NT2/D1 (cell line): ENCODE results near the gene RIPPLY2.
"Not testable (repeated sequence)": the region's sequence is repeated elsewhere in the genome, so short reads cannot be mapped to it uniquely, and the experiment has no call there.

Experiments used
- DNase-seq: peaks from one replicate; pipeline ENCODE4 v3.0.0-alpha.2; 2011; ENCODE audit warnings: low read depth, low spot score
- H3K27me3 ChIP-seq: 2 replicates; pipeline ENCODE4 v1.6.0; 2011; ENCODE audit warnings: mild to moderate bottlenecking; ENCODE audit not compliant: insufficient read length, insufficient read depth
- H3K36me3 ChIP-seq: 2 replicates; pipeline ENCODE4 v1.6.1; 2011; ENCODE audit warnings: mild to moderate bottlenecking, low read length, mixed read lengths; ENCODE audit not compliant: insufficient read depth, insufficient read length
- H3K4me1 ChIP-seq: 2 replicates; pipeline ENCODE4 v1.5.1; 2011; ENCODE audit not compliant: insufficient read depth, insufficient read length
- H3K4me3 ChIP-seq: 2 replicates; pipeline ENCODE4 v1.5.1; 2011; ENCODE audit warnings: low read depth; ENCODE audit not compliant: insufficient read length
- H3K9ac ChIP-seq: 2 replicates; pipeline ENCODE4 v1.6.0; 2011; ENCODE audit warnings: low read depth; ENCODE audit not compliant: insufficient read length
- H3K9me3 ChIP-seq: 2 replicates; pipeline ENCODE4 v1.5.1; 2011; ENCODE audit warnings: mild to moderate bottlenecking, low read length; ENCODE audit not compliant: insufficient read depth
- SUZ12 ChIP-seq: IDR thresholded peaks from 2 replicates; pipeline ENCODE4 v1.6.1; 2011; ENCODE audit not compliant: insufficient read length, insufficient read depth; ENCODE audit errors: extremely low read depth
- YY1 ChIP-seq: IDR thresholded peaks from 2 replicates; pipeline ENCODE4 v1.6.1; 2011; ENCODE audit not compliant: insufficient read length, insufficient read depth
- ZNF274 ChIP-seq: IDR thresholded peaks from 2 replicates; pipeline ENCODE4 v1.6.1; 2011; ENCODE audit warnings: mild to moderate bottlenecking, low read depth, low read length

The RIPPLY2 gene

DNA sequence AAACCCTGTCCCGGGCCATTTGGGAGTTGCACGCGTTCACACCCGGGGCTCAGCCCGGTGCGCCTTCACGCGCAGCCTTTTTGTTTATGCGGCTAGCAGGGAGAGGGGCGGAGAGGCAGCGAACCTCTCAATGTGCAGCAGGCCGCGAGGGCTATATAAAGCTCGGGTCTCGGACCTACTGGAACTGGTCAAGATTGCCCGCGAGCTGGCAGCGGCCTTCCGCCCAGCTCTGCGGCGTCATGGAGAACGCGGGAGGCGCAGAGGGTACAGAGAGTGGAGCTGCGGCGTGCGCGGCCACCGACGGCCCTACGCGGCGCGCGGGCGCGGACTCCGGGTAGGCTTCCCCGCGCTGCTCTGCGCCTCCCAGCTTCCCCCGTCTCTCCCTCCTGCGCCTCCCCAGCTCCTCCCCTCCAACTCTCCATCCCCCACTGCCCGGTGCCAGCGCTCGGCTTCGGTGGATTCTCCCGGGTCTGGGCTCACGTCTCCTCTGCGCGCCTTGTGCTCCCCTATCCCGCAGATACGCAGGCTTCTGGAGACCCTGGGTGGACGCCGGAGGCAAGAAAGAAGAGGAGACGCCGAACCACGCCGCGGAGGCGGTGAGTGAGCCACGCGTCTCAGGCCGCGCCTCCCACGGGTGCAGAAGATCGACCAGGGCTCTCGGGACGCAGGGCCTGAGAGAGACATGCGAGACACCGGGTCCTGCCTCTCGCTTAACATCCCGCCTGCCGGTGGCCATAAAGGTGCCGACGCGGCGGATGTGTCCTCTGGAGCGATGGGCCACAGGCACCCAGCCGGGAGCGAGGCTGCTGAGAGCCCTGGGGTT, at the start of gene RIPPLY2:
Gene RIPPLY2 (plus strand): TSS at position 183 of the 823 bp plus-strand sequence. CDS start 57 bp downstream, at position 240.
- H3K27me3 ChIP-seq = peaks cover 43% of the 10 kb centered on the region
- peak within 1 kb of the TSS; percentile 70 for H3K4me3 ChIP-seq
- H3K9ac ChIP-seq = peak within 1 kb of the TSS; percentile 78
- TF ChIP-seq YY1 (no peak), SUZ12 (no peak), ZNF274 (no peak)
- DNase-seq = no peak
- no peaks in the 10 kb centered on the region for H3K36me3 ChIP-seq
- H3K9me3 ChIP-seq = no peaks in the 10 kb centered on the region
- no peaks in the 10 kb centered on the region for H3K4me1 ChIP-seq

- not testable (repeated sequence) for H3K9ac ChIP-seq, H3K36me3 ChIP-seq, H3K9me3 ChIP-seq, DNase-seq, H3K4me1 ChIP-seq, H3K4me3 ChIP-seq, H3K27me3 ChIP-seq
Observed at GRCh38 chr6:83803492-83803891, 49.7 kb upstream of the RIPPLY2 start.

- DNase-seq = no peak
Observed at GRCh38 chr6:83804886-83805285, 48.3 kb upstream of the RIPPLY2 start.

DNA sequence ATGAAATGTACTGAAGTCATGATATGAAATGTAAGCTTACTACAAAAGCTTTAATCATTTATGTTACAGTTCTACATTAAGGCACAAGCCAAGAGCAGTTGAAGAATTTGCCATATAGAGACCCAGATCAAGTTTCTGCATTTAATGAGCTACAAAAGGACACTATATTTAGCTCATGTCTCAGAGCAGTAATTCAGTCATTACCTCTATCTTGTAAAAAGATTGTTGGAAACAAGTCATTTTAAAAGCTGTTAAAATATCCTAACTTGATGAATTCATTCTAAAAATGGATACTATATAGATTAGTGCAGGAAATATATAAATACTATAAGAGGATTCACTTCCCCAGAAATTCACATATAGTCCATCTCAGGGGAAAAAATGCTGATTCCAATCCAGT, 45.2 kb upstream of the RIPPLY2 start:
- TF ChIP-seq ZNF274 = no peak
- no peak for TF ChIP-seq YY1
- TF ChIP-seq SUZ12 = no peak
- DNase-seq = no peak

More at GRCh38 chr6:83804886-83805285, 48.3 kb upstream of the RIPPLY2 start:
- no peak for TF ChIP-seq ZNF274
- no peak for TF ChIP-seq SUZ12
- no peak for TF ChIP-seq YY1
- peaks cover 7% of the 10 kb centered on the region; the same call in 1 of the 2 replicates for H3K9me3 ChIP-seq
- H3K36me3 ChIP-seq = no peaks in the 10 kb centered on the region
- H3K27me3 ChIP-seq = no peaks in the 10 kb centered on the region
- no peaks in the 10 kb centered on the region for H3K4me1 ChIP-seq
- H3K4me3 ChIP-seq = no peak overlapping the region
- no peak overlapping the region for H3K9ac ChIP-seq

DNA sequence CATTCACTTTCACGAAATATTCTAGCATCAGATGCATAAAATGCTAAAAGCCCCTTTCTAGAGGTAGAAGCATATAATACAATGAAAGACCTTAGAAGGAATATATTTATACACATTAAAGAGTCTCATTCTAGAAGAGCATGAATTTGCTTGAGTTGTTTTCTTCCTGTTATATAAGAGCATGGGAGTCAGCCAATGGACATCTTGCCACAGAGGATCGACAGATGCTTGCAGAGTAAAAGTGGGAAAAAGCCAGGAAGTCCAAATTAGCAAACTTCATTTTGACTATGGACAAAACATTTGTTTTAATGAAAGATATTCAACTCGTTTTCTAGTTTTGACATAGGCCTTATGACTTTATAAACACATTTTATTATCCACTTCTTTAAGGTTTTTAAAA, 44.2 kb upstream of the RIPPLY2 start:
- no peaks in the 10 kb centered on the region for H3K27me3 ChIP-seq
- TF ChIP-seq YY1 (no peak), SUZ12 (no peak), ZNF274 (no peak)
- H3K9ac ChIP-seq = no peak overlapping the region
- H3K4me3 ChIP-seq = no peak overlapping the region
- no peaks in the 10 kb centered on the region for H3K4me1 ChIP-seq
- peaks cover 6% of the 10 kb centered on the region; the same call in 1 of the 2 replicates for H3K9me3 ChIP-seq
- no peak for DNase-seq
- no peaks in the 10 kb centered on the region for H3K36me3 ChIP-seq

More for the DNA sequence above, 45.2 kb upstream of the RIPPLY2 start:
- Histone ChIP-seq H3K27me3 (no peaks in the 10 kb centered on the region), H3K4me3 (no peak overlapping the region), H3K4me1 (no peaks in the 10 kb centered on the region), H3K36me3 (no peaks in the 10 kb centered on the region), H3K9ac (no peak overlapping the region), H3K9me3 (peaks cover 7% of the 10 kb centered on the region; the same call in 1 of the 2 replicates)

GRCh38 chr6:83812595-83812994, 40.6 kb upstream of the RIPPLY2 start:
- H3K4me3 ChIP-seq = no peak overlapping the region
- TF ChIP-seq ZNF274 (no peak), YY1 (no peak), SUZ12 (no peak)
- H3K36me3 ChIP-seq = no peaks in the 10 kb centered on the region
- no peak overlapping the region for H3K9ac ChIP-seq
- no peaks in the 10 kb centered on the region for H3K9me3 ChIP-seq
- DNase-seq = no peak
- no peaks in the 10 kb centered on the region for H3K4me1 ChIP-seq
- no peaks in the 10 kb centered on the region for H3K27me3 ChIP-seq

GRCh38 chr6:83815631-83816272, 37.4 kb upstream of the RIPPLY2 start:
- Histone ChIP-seq H3K9ac (no peak overlapping the region), H3K4me1 (no peaks in the 10 kb centered on the region), H3K27me3 (no peaks in the 10 kb centered on the region), H3K36me3 (no peaks in the 10 kb centered on the region), H3K9me3 (no peaks in the 10 kb centered on the region), H3K4me3 (no peak overlapping the region)
- DNase-seq = no peak
- TF ChIP-seq ZNF274 (no peak), SUZ12 (no peak), YY1 (no peak)
